ENCODE results near the gene FLNB. TPM values are rescaled to one million over a fixed set of nuclear protein-coding genes. Genes with fewer than 3 reads are reported as not detected.
A peak's percentile ranks its signal among the peaks of the same experiment; 100 is the strongest.
"Not testable (repeated sequence)": the region's sequence is repeated elsewhere in the genome, so short reads cannot be mapped to it uniquely, and the experiment has no call there.

The FLNB gene
- total RNA-seq, 1 experiment from 2014 or later: 126 TPM

GRCh38 chr3:58051658-58052261 is 43.5 kb downstream of the FLNB start:
- peak; percentile 23 for DNase-seq (ENCODE audit: low read depth)

- DNase-seq (ENCODE audit: low read depth): peak; percentile 98
Observed at GRCh38 chr3:58052373-58053273, 44.4 kb downstream of the FLNB start.

DNA sequence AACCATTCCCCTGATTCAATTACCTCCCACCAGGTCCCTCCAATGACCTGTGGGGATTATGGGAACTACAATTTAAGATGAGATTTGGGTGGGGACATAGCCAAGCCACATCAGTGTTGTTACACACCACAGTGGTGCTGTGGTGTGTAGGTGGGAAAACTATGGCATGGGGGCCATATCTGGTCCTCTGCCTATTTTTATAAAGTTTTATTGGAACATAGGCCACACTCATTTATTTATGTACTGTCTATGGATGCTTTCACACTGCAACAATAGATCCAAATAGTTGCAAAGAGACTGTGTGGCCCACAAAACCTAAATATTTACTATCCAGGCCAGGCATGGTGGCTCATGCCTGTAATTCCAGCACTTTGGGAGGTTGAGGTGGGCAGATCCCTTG is 46.4 kb downstream of the FLNB start:
- DNase-seq (ENCODE audit: low read depth): no peak

DNA sequence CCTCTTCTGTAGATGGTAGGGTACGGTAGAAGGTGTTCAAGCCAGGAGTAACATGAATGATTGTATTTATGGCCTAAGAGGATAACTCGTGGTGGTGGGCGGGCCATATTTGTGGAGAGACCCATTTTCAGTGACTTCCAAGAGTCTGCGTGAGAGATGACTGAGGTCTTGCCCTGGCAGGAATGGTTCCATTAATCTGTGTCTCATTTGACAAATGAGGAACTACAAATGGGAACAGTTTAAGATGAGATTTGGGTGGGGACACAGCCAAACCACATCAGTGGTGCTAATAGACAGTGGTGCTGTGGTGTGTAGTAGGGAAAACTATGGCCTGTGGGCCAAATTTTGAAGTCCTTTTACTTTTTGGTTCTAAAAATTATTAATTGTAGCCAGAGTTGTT is 47.1 kb downstream of the FLNB start:
- no peak for DNase-seq (ENCODE audit: low read depth)

GRCh38 chr3:58055891-58056290 is 47.7 kb downstream of the FLNB start:
- not testable (repeated sequence) for DNase-seq (ENCODE audit: low read depth)

- DNase-seq (ENCODE audit: low read depth): peak; percentile 68
Observed at GRCh38 chr3:58058361-58059263, 50.4 kb downstream of the FLNB start.

GRCh38 chr3:58059349-58060321 is 51.4 kb downstream of the FLNB start:
- peak; percentile 53 for DNase-seq (ENCODE audit: low read depth)

DNA sequence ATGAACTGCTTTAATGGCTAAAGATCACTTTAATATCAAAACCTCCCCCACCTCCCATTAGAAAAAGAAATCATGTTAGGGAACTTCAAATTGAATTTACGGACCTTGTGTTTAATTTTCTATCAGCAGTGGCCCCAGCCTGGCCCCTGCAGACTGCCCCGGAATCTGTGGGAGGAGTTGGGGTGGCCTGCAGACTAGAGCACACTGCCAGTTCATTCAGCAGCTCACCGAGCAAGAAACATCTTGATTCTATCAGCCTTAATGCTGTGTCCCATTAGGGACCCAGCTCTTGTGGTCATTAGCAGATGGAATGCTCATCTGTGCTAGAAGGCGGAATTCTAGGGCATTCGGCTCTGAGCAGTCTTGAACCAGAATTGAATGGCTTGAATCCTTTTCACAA is 54.2 kb downstream of the FLNB start:
- no peak for DNase-seq (ENCODE audit: low read depth)

DNA sequence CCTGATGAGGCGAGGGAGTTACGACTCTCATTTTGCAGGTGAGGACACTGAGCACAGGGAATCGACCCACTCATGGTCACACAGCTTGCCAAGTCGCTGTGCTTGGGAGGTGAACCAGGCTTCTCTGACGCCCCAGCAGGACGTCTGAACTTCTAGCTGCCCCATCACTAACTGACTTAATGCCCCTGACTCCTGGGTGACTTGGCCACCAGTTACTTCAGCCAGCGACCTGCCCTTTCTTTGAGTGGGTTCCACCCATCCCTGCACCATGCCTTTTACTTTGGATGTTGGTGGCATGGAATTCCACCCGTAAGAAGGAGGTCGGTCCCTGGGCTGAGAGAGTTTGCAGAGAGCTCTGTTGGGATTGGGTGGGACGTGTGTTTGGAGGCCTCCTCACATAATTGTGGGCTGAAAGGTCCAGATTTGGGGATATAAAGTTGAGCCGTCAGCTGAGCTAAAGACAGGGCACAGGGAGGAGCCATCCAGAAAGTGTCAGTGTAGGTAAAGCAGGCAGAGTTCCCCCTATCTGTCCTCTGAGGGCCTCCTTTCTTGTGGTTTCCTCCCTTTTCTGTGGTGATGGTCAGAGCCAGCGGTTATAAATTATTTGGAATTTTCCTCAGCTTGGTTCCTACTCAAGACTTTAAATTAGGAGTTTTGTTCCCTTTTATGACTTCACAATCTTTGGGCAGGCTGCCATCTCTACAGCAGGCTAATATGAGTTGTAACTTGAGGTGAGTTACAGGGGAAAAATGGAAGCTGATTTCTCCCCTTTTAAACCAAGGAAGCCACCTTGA is 55.0 kb downstream of the FLNB start:
- peak; percentile 67 for DNase-seq (ENCODE audit: low read depth)

DNA sequence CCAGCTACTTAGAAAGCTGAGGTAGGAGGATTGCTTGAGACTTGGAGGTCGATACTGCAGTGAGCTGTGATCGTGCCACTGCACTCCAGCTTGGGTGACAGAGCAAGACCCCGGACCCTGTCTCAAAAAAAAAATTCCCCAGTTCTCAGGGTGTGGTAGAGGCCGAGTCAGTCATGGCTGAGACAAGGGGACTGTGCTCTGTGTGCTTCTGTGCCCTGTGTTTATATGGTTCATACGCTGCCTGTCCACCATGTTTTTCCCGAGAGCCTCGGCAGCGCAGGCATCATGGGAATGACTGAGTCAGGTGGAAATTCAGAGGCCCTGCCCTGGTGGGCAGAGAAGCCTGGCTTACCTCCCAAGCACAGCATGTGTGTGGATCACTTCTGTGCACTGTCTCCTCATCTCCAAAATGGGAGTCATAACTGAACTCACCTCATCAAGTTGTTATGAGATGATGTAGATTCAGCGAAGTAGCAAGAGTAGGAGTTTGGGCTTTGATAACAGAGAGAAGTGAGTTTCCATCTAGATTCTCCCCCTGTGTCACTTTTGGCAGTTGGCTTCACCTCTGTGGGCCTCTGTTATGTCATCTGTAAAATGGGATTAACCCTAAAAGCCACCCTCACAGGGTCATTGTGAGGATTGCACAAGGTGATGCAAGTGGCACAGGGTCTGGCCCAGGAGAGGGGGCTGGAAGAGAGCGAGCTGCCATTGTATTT is 56.9 kb downstream of the FLNB start:
- no peak for DNase-seq (ENCODE audit: low read depth)

DNA sequence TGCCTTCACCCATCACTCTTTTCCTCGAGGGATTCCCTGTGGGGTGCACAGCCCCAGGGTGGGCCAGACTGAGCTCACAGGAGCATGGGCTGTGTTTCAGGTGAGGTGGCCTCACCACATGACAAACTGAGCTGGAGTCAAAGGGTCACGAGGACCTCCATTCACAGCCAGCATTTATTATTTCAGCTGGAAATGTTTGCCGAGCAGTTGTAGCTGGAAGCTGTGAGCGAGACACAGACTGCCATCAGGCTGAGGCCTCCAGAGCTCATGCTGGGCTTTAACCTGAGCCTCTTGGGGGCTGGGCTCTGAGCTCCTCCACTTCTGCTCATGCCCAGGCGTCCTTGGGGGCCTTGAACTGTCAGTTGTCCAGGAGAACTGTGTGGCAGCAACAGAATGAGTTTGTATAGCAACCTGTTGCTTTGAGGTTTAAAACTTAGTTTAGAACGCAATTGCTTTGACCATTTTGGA is 57.5 kb downstream of the FLNB start:
- DNase-seq (ENCODE audit: low read depth): no peak

DNA sequence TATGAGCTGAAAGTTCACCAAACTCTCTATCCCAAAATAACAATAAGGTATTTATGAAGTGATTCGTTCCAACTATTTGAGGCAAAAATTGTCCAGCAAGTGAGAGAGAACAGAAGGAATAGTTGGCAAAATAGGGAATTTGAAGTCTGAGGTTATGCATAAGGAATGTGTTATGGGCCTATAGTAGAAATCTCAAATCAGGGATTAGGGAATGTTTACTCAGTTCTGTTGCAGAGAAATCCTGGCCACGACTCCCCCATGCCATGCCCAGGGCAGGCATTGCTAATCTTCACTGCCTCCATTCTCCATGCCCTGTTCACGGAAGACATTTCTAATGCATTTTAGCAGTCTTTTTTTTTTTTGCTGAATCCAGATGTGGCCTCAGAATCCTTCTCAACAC is 58.6 kb downstream of the FLNB start:
- DNase-seq (ENCODE audit: low read depth): peak; percentile 39

- no peak for DNase-seq (ENCODE audit: low read depth)
Observed at GRCh38 chr3:58068122-58068809, 60.0 kb downstream of the FLNB start.

DNA sequence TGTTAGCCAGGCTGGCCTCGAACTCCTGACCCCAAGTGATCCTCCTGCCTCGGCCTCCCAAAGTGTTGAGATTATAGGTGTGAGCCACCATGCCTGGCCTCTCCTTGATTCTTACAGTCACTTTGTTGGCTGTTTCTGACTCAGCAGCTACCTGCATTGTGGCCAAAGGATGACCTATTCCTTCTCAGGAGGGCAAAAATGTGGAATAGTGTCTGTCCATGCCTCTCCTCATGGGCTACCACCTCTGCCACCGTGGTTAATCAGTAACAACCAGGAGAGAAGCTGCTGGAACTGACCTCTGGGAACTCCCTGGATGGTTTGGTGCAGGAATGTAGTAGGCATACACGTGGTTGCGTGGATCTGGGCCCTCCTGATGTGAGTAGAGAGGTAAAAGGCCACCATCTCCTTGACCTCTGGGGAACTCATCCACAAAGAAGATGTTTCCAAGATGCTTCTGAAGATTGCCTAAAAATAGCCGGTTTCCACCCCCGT is 63.3 kb downstream of the FLNB start:
- no peak for DNase-seq (ENCODE audit: low read depth)

DNA sequence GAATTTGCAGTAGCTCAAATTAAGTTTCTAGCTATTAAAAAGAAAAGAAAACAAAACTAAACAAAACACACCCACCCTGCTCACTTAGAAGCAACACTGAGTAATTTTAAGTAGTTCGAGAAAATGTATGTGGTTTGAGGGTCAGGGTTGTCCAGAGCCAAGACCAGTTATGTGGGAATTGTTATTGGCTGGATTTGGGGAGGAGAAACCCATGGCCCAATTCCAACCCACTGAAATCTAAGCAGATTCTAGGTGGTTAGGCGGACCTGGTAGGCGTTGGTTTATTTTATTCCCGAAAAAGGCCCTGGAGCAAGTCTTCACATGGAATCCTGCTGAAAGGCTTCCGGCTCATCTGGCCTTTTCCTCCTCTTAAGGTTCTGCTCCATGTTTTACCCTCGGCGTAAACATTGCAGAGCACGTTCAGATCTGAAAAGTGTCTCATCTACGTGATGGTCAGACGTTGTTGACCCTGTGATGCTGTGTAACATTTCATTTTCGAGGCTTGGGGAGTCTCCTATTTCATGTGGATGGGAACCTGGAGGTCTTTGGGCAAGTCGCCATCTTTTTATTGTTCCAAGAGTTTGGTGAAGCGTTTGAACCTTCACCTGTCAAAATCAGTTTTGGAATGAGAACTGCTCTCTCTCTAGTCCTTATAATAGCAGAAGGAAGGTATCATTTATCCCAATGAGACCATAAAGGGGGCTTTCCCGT is 64.0 kb downstream of the FLNB start:
- no peak for DNase-seq (ENCODE audit: low read depth)

DNA sequence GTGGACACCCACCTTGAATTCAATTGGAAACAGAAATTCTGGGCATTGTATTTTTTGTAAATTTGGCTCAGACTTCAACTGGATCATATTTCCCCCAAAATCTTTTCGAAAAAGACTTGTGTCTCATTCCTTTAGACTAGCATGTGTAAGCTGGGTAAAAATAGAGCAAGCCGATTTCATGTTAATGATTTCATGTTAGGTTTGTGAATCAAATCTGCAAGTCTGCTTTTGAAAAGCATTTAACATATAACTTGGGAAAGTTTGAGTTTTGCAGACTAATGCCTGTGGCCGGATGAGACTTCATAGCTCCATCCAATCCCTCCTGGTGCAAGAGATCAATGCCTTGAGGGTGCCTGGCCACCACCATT is 64.5 kb downstream of the FLNB start:
- no peak for DNase-seq (ENCODE audit: low read depth)

DNA sequence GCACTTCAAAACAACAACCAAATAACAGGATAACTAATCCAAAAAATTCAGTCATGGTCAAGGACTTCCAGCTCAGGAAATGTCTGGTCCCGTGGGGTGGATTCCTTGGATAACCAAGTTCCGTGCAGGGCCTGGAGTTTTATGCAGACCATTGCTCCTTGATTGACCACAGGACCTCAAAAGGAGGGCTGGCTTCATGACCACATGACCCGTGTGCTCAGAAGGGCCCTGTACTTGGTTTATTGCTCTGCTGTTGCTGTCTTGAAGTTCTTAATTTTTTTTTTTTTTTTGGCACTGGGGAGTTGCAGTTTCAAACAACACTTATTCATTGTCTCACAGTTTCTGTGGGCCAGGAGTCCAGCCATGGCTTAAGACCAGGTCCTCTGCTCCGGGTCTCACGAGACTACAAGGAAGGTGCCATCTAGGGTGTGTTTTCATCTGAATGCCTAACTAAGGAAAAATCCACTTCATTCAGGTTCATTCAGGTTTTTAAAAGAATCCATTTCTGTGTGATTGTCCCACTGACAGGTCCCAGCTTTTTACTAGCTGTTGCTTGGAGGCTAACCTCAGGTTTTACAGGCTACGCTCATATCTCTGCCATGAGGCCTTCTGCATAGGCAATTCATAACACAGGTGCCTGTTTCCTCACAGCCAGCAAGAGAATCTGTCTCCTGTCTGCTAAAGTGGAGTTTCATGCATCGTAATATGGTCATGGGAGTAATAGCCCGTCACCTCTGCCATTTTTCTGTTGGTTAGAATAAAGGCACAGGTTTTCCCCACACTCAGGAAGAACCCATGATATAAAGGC is 65.3 kb downstream of the FLNB start:
- no peak for DNase-seq (ENCODE audit: low read depth)
